Esophagus squamous epithelium (tissue), 4 donors: ENCODE results near the gene ATP8A2.

ENCODE experiments used
- POLR2A ChIP-seq, 4 donors: fragments of 450-650 bp; IDR thresholded peaks; one replicate each; pipeline ENCODE4 v1.6.1; 2017; ENCODE audit warnings: antibody characterized with exemption in 4 of 4, mild to moderate bottlenecking in 4 of 4, moderate library complexity in 3 of 4
- TF ChIP-seq, protein P1 (sequence below), 6 experiments: fragments of 450-650 bp in 4 of 6; fragments of 200-600 bp in 2 of 6; sonication (generic) in 2 of 6; IDR thresholded peaks; one replicate each; pipeline ENCODE4 v1.5.1; 2016 to 2019; ENCODE audit warnings: antibody characterized with exemption in 6 of 6, mild to moderate bottlenecking in 4 of 6, moderate library complexity in 4 of 6

GRCh38 chr13:25753976-25754375 is 382.2 kb downstream of the ATP8A2 start:
- TF ChIP-seq, protein P1, sequence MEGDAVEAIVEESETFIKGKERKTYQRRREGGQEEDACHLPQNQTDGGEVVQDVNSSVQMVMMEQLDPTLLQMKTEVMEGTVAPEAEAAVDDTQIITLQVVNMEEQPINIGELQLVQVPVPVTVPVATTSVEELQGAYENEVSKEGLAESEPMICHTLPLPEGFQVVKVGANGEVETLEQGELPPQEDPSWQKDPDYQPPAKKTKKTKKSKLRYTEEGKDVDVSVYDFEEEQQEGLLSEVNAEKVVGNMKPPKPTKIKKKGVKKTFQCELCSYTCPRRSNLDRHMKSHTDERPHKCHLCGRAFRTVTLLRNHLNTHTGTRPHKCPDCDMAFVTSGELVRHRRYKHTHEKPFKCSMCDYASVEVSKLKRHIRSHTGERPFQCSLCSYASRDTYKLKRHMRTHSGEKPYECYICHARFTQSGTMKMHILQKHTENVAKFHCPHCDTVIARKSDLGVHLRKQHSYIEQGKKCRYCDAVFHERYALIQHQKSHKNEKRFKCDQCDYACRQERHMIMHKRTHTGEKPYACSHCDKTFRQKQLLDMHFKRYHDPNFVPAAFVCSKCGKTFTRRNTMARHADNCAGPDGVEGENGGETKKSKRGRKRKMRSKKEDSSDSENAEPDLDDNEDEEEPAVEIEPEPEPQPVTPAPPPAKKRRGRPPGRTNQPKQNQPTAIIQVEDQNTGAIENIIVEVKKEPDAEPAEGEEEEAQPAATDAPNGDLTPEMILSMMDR (IDR thresholded peaks at IDR 0.05): no peak
- TF ChIP-seq POLR2A (IDR thresholded peaks at IDR 0.05): no peak
